HEK293T (cell line): ENCODE results near the gene CNPY3.

Source experiments
- CTCF ChIA-PET: fragments of 350-600 bp; formaldehyde crosslinking; extraction: SDS; loops from one replicate; lab custom pipeline; 2021; ENCODE audit warnings: antibody characterized with exemption, inconsistent platforms; lab: Yijun Ruan, JAX
- POLR2A ChIA-PET: fragments of 350-600 bp; formaldehyde crosslinking; extraction: SDS; loops from one replicate; lab custom pipeline; 2020; ENCODE audit warnings: antibody characterized with exemption, inconsistent platforms; lab: Yijun Ruan, JAX
- DNase-seq: peaks from one replicate; pipeline ENCODE4 v3.0.0; 2012; ENCODE audit warnings: mixed read lengths; ENCODE audit errors: extremely low spot score
- ARNT ChIP-seq: fragments of 450-650 bp; IDR thresholded peaks from 2 replicates; pipeline ENCODE4 v1.6.1; 2017; ENCODE audit warnings: mild to moderate bottlenecking
- BHLHE40 ChIP-seq: fragments of 450-650 bp; IDR thresholded peaks from 2 replicates; pipeline ENCODE4 v1.6.1; 2016; ENCODE audit warnings: mild to moderate bottlenecking, moderate library complexity, borderline replicate concordance
- CTBP1 ChIP-seq: fragments of 450-650 bp; IDR thresholded peaks from 2 replicates; pipeline ENCODE4 v1.6.1; 2016; ENCODE audit warnings: borderline replicate concordance
- ELF4 ChIP-seq: fragments of 450-650 bp; IDR thresholded peaks from 2 replicates; pipeline ENCODE4 v1.6.1; 2017; ENCODE audit warnings: antibody characterized with exemption
- FOXA1 ChIP-seq: fragments of 450-650 bp; IDR thresholded peaks from 2 replicates; pipeline ENCODE4 v1.6.1; 2016; ENCODE audit warnings: mild to moderate bottlenecking
- FOXK2 ChIP-seq: fragments of 450-650 bp; IDR thresholded peaks from 2 replicates; pipeline ENCODE4 v1.6.1; 2016; ENCODE audit warnings: mild to moderate bottlenecking
- FOXM1 ChIP-seq: fragments of 450-650 bp; IDR thresholded peaks from 2 replicates; pipeline ENCODE4 v1.6.1; 2017; ENCODE audit warnings: mild to moderate bottlenecking, borderline replicate concordance
- HDGF ChIP-seq: fragments of 450-650 bp; IDR thresholded peaks from 2 replicates; pipeline ENCODE4 v1.6.1; 2017; ENCODE audit warnings: antibody characterized with exemption, borderline replicate concordance
- L3MBTL2 ChIP-seq: fragments of 450-650 bp; conservative IDR thresholded peaks from 2 replicates; pipeline ENCODE4 v1.6.1; 2016; ENCODE audit warnings: mild to moderate bottlenecking
- LEF1 ChIP-seq: fragments of 450-650 bp; IDR thresholded peaks from 2 replicates; pipeline ENCODE4 v1.6.1; 2017; ENCODE audit warnings: mild to moderate bottlenecking, borderline replicate concordance
- NFRKB ChIP-seq: fragments of 450-650 bp; IDR thresholded peaks from 2 replicates; pipeline ENCODE4 v1.6.1; 2016; ENCODE audit warnings: mild to moderate bottlenecking, moderate library complexity
- SP1 ChIP-seq: fragments of 450-650 bp; IDR thresholded peaks from 2 replicates; pipeline ENCODE4 v1.6.1; 2017
- SUZ12 ChIP-seq: fragments of 450-650 bp; IDR thresholded peaks from 2 replicates; pipeline ENCODE4 v1.6.1; 2016; ENCODE audit warnings: mild to moderate bottlenecking
- TARDBP ChIP-seq: fragments of 450-650 bp; IDR thresholded peaks from 2 replicates; pipeline ENCODE4 v1.6.1; 2016
- ZNF384 ChIP-seq: fragments of 450-650 bp; IDR thresholded peaks from 2 replicates; pipeline ENCODE4 v1.6.1; 2016
- TF ChIP-seq, protein P1 (sequence below): fragments of 450-650 bp; IDR thresholded peaks from 2 replicates; pipeline ENCODE4 v1.6.1; 2016

CNPY3 gene

DNA sequence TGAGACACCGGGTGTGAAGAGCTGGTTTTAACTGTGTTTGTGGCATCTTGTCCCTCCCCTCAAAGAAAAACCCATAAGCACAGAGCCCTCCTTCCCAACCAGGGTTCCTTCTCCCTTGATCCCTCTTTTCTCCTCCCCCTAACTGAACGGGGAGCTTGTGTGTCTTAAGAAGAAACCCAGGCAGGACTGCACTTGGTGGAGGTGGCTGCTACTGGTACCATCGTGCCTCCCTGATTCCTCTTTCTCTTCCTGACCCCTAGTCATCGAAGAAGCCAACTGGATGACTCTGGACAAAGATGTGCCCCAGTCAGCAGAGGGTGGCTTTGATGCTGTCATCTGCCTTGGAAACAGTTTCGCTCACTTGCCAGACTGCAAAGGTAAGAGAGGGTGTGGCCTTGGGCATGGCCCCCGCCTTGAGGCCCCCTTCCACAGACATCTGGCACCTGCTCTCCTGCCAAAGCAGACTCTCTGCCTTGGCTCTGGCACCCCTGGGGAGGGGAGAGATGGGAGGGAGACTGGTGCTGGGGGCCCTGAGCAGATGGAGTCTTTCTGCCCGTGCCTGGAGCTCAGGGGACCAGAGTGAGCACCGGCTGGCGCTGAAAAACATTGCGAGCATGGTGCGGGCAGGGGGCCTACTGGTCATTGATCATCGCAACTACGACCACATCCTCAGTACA is 33.4 kb downstream of the CNPY3 start:
- ChIA-PET CTCF (interaction anchor here (0.7 kb wide), 1 partner anchor 13 kb away, joined by 3 read pairs; no protein-coding TSS in a partner anchor), POLR2A (no interaction called here)
- TF ChIP-seq TARDBP (no peak), SUZ12 (no peak), HDGF (no peak), ELF4 (no peak), L3MBTL2 (no peak), CTBP1 (no peak), FOXM1 (no peak), SP1 (no peak), FOXK2 (no peak), LEF1 (no peak), FOXA1 (no peak), BHLHE40 (no peak), NFRKB (no peak), ARNT (no peak), ZNF384 (no peak)
- TF ChIP-seq, protein P1, sequence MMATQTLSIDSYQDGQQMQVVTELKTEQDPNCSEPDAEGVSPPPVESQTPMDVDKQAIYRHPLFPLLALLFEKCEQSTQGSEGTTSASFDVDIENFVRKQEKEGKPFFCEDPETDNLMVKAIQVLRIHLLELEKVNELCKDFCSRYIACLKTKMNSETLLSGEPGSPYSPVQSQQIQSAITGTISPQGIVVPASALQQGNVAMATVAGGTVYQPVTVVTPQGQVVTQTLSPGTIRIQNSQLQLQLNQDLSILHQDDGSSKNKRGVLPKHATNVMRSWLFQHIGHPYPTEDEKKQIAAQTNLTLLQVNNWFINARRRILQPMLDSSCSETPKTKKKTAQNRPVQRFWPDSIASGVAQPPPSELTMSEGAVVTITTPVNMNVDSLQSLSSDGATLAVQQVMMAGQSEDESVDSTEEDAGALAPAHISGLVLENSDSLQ: no peak
- DNase-seq: no peak

DNA sequence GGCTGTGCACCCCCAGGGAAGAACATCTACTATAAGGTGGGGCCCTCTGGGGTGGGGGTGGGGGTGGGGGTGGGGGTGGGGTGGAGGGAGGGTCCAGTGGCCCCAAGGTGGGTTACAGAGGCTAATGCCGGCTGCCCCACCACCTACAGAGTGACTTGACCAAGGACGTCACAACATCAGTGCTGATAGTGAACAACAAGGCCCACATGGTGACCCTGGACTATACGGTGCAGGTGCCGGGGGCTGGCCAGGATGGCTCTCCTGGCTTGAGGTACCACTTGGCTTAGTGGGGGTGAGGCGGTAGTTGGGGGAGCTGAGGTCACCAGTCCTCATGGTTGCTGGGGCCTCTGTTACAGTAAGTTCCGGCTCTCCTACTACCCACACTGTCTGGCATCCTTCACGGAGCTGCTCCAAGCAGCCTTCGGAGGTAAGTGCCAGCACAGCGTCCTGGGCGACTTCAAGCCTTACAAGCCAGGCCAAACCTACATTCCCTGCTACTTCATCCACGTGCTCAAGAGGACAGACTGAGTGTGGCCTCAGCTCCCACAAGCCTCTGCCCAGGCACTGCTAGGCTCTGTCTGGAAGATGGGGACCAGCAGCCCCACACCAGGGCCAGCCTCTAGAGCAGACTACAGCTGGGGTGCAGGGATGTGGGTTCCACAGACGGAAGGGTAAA is 34.0 kb downstream of the CNPY3 start:
- CTCF ChIA-PET: interaction anchor here (0.7 kb wide), 1 partner anchor 12 kb away, joined by 3 read pairs; no protein-coding TSS in a partner anchor

DNA sequence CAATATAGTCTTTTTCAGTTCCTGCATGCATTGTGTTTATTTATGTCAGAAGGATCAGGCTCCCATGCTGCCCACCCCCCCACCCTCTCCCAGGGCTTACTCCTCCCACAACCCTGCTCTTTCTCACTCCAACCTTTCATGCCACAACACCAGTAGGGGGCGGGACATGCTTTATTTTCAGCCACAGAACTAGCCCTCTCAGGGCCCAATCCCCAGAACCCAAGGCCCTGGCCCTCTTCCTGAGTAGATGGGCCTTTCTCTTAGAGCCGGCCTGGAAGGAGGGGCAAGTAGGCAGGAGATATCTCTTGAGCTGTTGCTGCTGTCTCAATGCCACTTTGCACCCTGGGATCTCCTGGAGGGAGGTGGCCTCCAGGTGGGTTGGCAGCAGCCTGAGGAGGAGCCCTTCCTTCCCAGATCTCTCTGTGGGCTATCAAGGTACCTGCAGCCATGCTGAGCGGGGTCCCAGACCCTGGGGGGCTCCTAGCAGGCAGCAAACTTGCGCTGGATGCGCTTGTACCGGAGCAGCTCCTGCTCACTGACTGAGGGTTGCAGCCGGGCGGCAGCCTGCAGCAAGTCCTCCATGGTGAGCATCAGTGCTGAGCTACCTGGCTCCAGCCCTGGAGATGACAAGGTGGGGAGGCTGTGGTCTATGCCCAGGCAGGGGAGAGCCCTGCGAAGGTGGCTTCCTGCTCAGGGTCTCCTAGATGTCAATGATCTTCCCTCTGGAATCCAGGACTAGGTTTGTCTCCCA is 34.8 kb downstream of the CNPY3 start:
- ChIA-PET CTCF (interaction anchor here (0.8 to 1.1 kb wide), 2 partner anchors 11 to 179 kb away, joined by 3 read pairs; no protein-coding TSS in a partner anchor), POLR2A (interaction anchor here (1.4 to 2.5 kb wide), 4 partner anchors 15 to 50 kb away, joined by 3 to 22 read pairs (median 8); partner anchors contain the start of genes CNPY3, KLHDC3, MEA1 and PEX6)
- TF ChIP-seq ARNT (no peak), SP1 (no peak), ZNF384 (no peak), FOXK2 (no peak), FOXM1 (no peak), LEF1 (no peak), BHLHE40 (no peak), L3MBTL2 (no peak), ELF4 (no peak), FOXA1 (no peak)
- TF ChIP-seq, protein P1: no peak
- peak; percentile 76 for DNase-seq

More for the DNA sequence above, 34.0 kb downstream of the CNPY3 start:
- POLR2A ChIA-PET: interaction anchor here (1.5 to 2.1 kb wide), 2 partner anchors 21 to 34 kb away, joined by 4 to 12 read pairs; partner anchors contain the start of genes CNPY3 and PPP2R5D
- TF ChIP-seq FOXK2 (no peak), FOXA1 (no peak), BHLHE40 (no peak), SP1 (no peak), CTBP1 (no peak), NFRKB (no peak), LEF1 (no peak), HDGF (no peak), TARDBP (no peak), ELF4 (no peak), SUZ12 (no peak), L3MBTL2 (no peak), ZNF384 (no peak), FOXM1 (no peak), ARNT (no peak)
- TF ChIP-seq, protein P1: no peak
- DNase-seq: no peak

DNA sequence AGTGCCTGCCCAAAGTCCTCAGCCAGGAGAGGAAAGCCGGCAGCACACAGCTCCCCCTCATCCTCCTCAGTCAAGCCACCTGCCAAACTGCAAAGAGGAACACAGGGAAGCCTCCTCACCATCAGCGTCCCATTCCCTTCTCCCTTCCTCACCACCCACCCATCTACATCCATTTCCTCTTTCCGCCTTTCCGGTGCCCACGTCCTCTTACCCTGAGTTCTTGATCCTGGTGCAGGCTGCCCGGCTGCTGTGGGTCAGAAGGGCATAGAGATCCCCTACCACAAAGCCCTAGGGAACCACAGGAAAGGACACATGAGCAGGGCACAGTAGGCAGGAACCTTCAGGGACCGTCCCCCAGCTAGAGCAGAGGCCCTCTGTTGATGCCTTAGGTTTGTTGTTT is 37.3 kb downstream of the CNPY3 start:
- POLR2A ChIA-PET: interaction anchor here (1.0 to 4.6 kb wide), 4 partner anchors 12 to 93 kb away, joined by 3 to 22 read pairs (median 12); partner anchors contain the start of genes KLC4, MRPL2 and PEX6
- no peak for DNase-seq
- CTCF ChIA-PET: no interaction called here
- no peak for TF ChIP-seq HDGF
- no peak for TF ChIP-seq SP1
- TF ChIP-seq FOXK2: no peak
- no peak for TF ChIP-seq FOXM1
- no peak for TF ChIP-seq ELF4

DNA sequence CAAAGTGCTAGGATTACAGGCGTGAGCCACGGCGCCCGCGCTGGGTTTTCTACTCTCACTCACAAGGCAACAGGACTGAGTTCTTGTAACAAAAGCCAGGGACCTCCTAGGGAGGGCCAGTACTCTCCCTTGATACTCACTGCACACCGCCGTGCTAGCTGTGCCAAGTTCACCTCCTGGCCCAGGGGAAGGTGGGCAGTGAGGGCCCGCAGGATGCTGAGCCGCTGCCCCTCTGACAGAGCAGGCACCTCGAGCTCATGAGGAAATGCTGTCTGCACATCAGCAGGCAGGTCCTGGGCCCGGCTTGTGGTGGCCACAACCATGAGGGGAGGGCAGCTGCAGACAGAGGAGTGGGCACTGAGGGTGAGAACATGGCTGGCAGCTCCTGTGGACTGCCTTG is 37.9 kb downstream of the CNPY3 start:
- ChIA-PET CTCF (interaction anchor here (0.6 kb wide), 1 partner anchor 1738 kb away, joined by 3 read pairs; no protein-coding TSS in a partner anchor), POLR2A (interaction anchor here (4.6 kb wide), 1 partner anchor 12 kb away, joined by 21 read pairs; the partner anchor contains the start of gene PEX6)

More for the DNA sequence above, 37.9 kb downstream of the CNPY3 start:
- TF ChIP-seq, protein P1: no peak
- TF ChIP-seq ELF4 (no peak), TARDBP (no peak), FOXA1 (no peak), HDGF (no peak), NFRKB (no peak), SUZ12 (no peak), SP1 (no peak), FOXK2 (no peak), ZNF384 (no peak), BHLHE40 (no peak), L3MBTL2 (no peak), ARNT (no peak), FOXM1 (no peak), LEF1 (no peak), CTBP1 (no peak)
- no peak for DNase-seq
